Fibroblast of villous mesenchyme (primary cell): Measurements from ENCODE around the gene PRKCB. TPM values are rescaled to one million over a fixed set of nuclear protein-coding genes. Genes with fewer than 3 reads are reported as not detected.

Experiments
- DNase-seq: peaks from one replicate; pipeline ENCODE4 v3.0.0-alpha.2; 2010; ENCODE audit warnings: low read depth
- H3K4me3 ChIP-seq: 2 replicates; pipeline ENCODE4 v1.5.1; 2011; ENCODE audit warnings: low read depth, mild to moderate bottlenecking, low read length
- CTCF ChIP-seq: IDR thresholded peaks from 2 replicates; pipeline ENCODE4 v1.5.1; 2012; ENCODE audit warnings: low read depth, mild to moderate bottlenecking, low read length; ENCODE audit not compliant: insufficient read depth
- total RNA-seq: library from RNA; depleted of rRNA; stranded (reverse); fragments of >200 nt; gene quantifications from 2 replicates; pipeline ENCODE4 v1.2.3, GENCODE V29; 2012

The PRKCB gene
- total RNA-seq, 1 donor, result not detected

- TF ChIP-seq CTCF, result no peak
- no peak for DNase-seq
- no peak overlapping the region for H3K4me3 ChIP-seq
These were observed 242.2 kb downstream of the PRKCB start for GRCh38 chr16:24077966-24078365.

GRCh38 chr16:24085666-24086065, 249.9 kb downstream of the PRKCB start:
- no peak for DNase-seq
- no peak overlapping the region for H3K4me3 ChIP-seq
- no peak for TF ChIP-seq CTCF

- H3K4me3 ChIP-seq, result no peak overlapping the region
- DNase-seq, result no peak
- no peak for TF ChIP-seq CTCF
These were observed 252.2 kb downstream of the PRKCB start for GRCh38 chr16:24087891-24088410.

GRCh38 chr16:24088767-24089166, 253.0 kb downstream of the PRKCB start:
- no peak for TF ChIP-seq CTCF
- H3K4me3 ChIP-seq, result no peak overlapping the region
- no peak for DNase-seq

- no peak overlapping the region for H3K4me3 ChIP-seq
- no peak for TF ChIP-seq CTCF
These were observed 255.3 kb downstream of the PRKCB start for GRCh38 chr16:24091125-24091524.

DNA sequence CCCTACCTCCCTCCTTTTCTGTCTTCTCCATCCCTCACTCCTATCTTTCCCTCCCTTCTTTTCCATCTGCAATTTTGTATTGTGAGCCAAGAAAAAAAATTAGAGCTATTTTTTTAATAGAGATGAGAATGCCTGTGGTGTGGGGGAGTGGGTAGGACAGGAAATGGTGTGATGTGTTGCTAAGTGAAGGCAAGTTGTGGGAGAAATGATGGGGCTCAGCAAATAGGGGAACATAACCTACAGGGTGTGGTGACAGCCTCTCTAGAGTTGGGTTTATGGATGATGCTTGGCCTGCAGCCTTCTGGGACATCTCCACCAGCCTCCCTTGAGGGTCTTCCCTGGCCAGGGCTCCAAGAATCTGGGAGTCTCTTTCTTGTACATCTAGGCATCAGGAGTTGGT, 257.3 kb downstream of the PRKCB start:
- TF ChIP-seq CTCF, result no peak
- H3K4me3 ChIP-seq, result no peak overlapping the region
- no peak for DNase-seq

More at GRCh38 chr16:24091125-24091524, 255.3 kb downstream of the PRKCB start:
- DNase-seq, result no peak

DNA sequence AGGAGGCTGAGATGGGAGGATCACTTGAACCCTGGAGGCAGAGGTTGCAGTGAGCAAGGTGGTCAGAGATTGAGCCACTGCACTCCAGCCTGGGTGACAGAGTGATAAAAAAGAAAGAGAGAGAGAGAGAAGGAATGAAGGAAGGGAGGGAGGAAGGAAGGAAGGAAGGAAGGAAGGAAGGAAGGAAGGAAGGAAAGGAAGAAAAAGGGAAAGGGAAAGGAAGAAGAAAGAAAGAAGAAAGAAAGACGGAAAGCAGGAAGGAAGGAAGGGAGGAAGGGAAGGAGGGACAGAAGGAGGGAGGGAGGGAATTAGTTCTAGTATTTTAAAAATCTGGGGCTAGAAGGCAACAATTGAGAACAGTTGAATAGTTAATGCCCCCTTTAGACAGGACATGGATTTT, 258.9 kb downstream of the PRKCB start:
- no peak for DNase-seq
- no peak overlapping the region for H3K4me3 ChIP-seq
- no peak for TF ChIP-seq CTCF
